ENCODE measurements around the gene SLC10A7. TPM values are rescaled to one million over a fixed set of nuclear protein-coding genes. Genes with fewer than 3 reads are reported as not detected.

SLC10A7 gene
- total RNA-seq, 1 donor from 2014 or later = 6.1 TPM

- TF ChIP-seq, protein P1, sequence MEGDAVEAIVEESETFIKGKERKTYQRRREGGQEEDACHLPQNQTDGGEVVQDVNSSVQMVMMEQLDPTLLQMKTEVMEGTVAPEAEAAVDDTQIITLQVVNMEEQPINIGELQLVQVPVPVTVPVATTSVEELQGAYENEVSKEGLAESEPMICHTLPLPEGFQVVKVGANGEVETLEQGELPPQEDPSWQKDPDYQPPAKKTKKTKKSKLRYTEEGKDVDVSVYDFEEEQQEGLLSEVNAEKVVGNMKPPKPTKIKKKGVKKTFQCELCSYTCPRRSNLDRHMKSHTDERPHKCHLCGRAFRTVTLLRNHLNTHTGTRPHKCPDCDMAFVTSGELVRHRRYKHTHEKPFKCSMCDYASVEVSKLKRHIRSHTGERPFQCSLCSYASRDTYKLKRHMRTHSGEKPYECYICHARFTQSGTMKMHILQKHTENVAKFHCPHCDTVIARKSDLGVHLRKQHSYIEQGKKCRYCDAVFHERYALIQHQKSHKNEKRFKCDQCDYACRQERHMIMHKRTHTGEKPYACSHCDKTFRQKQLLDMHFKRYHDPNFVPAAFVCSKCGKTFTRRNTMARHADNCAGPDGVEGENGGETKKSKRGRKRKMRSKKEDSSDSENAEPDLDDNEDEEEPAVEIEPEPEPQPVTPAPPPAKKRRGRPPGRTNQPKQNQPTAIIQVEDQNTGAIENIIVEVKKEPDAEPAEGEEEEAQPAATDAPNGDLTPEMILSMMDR (IDR thresholded peaks at IDR 0.05; ENCODE audit: insufficient read depth, low read length, poor library complexity, severe bottlenecking) = no peak
- H3K27me3 ChIP-seq (ENCODE audit: control insufficient read depth, insufficient read depth, low read length) = no peaks in the 10 kb centered on the region
- no peak for DNase-seq (ENCODE audit: low read depth)
- no peak overlapping the region for H3K4me3 ChIP-seq (ENCODE audit: low read depth, low read length)
- H3K36me3 ChIP-seq (ENCODE audit: control insufficient read depth, insufficient read depth, low read length) = no peaks in the 10 kb centered on the region
Observed at GRCh38 chr4:146417822-146418221, 103.9 kb downstream of the SLC10A7 start.

DNA sequence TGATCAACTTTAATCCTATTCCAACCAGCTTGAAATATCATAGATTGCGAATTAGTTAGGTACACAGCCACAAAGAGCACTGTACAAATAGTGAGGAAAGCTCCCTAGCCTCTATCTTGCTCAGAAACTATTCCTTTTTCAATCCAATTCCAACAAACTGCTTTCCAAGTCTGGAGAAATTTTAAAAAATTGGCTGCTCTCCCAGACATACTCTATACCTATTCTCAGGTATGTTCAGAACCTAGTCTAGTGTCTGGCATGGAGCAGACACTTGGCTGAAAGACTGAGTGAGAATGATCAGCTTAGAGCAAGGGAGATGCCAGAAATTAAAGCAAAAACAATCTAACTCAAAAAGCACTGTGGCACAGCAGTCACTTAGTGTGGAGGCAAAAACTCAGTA, 105.9 kb downstream of the SLC10A7 start:
- H3K4me3 ChIP-seq (ENCODE audit: low read depth, low read length) = no peak overlapping the region
- no peaks in the 10 kb centered on the region for H3K36me3 ChIP-seq (ENCODE audit: control insufficient read depth, insufficient read depth, low read length)
- DNase-seq (ENCODE audit: low read depth) = no peak
- TF ChIP-seq, protein P1 (IDR thresholded peaks at IDR 0.05; ENCODE audit: insufficient read depth, low read length, poor library complexity, severe bottlenecking) = no peak
- no peaks in the 10 kb centered on the region for H3K27me3 ChIP-seq (ENCODE audit: control insufficient read depth, insufficient read depth, low read length)

- TF ChIP-seq, protein P1 (IDR thresholded peaks at IDR 0.05; ENCODE audit: insufficient read depth, low read length, poor library complexity, severe bottlenecking) = no peak
- no peaks in the 10 kb centered on the region for H3K27me3 ChIP-seq (ENCODE audit: control insufficient read depth, insufficient read depth, low read length)
- DNase-seq (ENCODE audit: low read depth) = no peak
- H3K4me3 ChIP-seq (ENCODE audit: low read depth, low read length) = no peak overlapping the region
- no peaks in the 10 kb centered on the region for H3K36me3 ChIP-seq (ENCODE audit: control insufficient read depth, insufficient read depth, low read length)
Observed at GRCh38 chr4:146407669-146408084, 114.1 kb downstream of the SLC10A7 start.

GRCh38 chr4:146407257-146407656, 114.5 kb downstream of the SLC10A7 start:
- TF ChIP-seq, protein P1 (IDR thresholded peaks at IDR 0.05; ENCODE audit: insufficient read depth, low read length, poor library complexity, severe bottlenecking) = no peak
- Histone ChIP-seq H3K4me3 (ENCODE audit: low read depth, low read length) (no peak overlapping the region), H3K36me3 (ENCODE audit: control insufficient read depth, insufficient read depth, low read length) (no peaks in the 10 kb centered on the region), H3K27me3 (ENCODE audit: control insufficient read depth, insufficient read depth, low read length) (no peaks in the 10 kb centered on the region)
- DNase-seq (ENCODE audit: low read depth) = no peak

GRCh38 chr4:146401274-146401673, 120.5 kb downstream of the SLC10A7 start:
- H3K4me3 ChIP-seq (ENCODE audit: low read depth, low read length) = no peak overlapping the region
- TF ChIP-seq, protein P1 (IDR thresholded peaks at IDR 0.05; ENCODE audit: insufficient read depth, low read length, poor library complexity, severe bottlenecking) = no peak
- no peaks in the 10 kb centered on the region for H3K27me3 ChIP-seq (ENCODE audit: control insufficient read depth, insufficient read depth, low read length)
- no peak for DNase-seq (ENCODE audit: low read depth)
- H3K36me3 ChIP-seq (ENCODE audit: control insufficient read depth, insufficient read depth, low read length) = no peaks in the 10 kb centered on the region

GRCh38 chr4:146398896-146399445, 122.8 kb downstream of the SLC10A7 start:
- DNase-seq (ENCODE audit: low read depth) = no peak
- TF ChIP-seq, protein P1 (IDR thresholded peaks at IDR 0.05; ENCODE audit: insufficient read depth, low read length, poor library complexity, severe bottlenecking) = no peak
- H3K36me3 ChIP-seq (ENCODE audit: control insufficient read depth, insufficient read depth, low read length) = no peaks in the 10 kb centered on the region

More at GRCh38 chr4:146398896-146399445, 122.8 kb downstream of the SLC10A7 start:
- Histone ChIP-seq H3K4me3 (ENCODE audit: low read depth, low read length) (no peak overlapping the region), H3K27me3 (ENCODE audit: control insufficient read depth, insufficient read depth, low read length) (no peaks in the 10 kb centered on the region)

Data from kidney epithelial cell (primary cell).